IPS DF 19.7 (cell line): ENCODE measurements around the gene PRMT1.

Experiments used
- DNase-seq: peaks from one replicate; pipeline ENCODE4 v3.0.0-alpha.2; 2013; ENCODE audit warnings: low read depth, low spot score

The PRMT1 gene

DNA sequence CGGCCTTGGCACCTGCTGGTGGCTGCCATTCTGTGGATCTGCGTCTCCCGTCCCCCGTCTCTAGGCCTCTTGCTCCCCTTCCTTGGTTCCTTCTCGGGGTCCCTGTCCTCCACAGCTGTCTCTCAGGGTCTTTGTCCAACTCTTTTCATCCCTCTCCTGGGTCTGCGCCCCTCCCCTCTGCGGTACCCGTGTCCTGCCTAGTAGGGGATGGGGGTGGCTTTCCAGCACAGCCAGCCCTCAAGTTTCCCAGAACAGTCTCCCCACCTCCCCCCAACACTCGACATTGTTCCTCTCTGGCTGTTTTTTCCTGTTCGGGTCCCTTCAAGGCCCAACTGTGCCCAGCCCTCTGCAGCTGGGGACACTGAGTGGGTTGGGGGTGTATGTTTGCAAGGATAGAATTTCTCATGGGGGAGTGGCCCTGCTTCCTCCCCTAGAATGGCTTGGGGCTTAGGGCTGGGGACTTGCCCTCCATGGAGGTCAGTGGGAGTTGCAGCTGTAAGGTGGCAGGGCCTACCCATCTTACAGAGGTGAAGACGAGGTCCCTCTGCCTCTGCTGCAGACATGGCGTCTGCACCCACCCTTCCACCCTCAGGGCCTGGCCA is 11.6 kb downstream of the PRMT1 start:
- no peak for DNase-seq

DNA sequence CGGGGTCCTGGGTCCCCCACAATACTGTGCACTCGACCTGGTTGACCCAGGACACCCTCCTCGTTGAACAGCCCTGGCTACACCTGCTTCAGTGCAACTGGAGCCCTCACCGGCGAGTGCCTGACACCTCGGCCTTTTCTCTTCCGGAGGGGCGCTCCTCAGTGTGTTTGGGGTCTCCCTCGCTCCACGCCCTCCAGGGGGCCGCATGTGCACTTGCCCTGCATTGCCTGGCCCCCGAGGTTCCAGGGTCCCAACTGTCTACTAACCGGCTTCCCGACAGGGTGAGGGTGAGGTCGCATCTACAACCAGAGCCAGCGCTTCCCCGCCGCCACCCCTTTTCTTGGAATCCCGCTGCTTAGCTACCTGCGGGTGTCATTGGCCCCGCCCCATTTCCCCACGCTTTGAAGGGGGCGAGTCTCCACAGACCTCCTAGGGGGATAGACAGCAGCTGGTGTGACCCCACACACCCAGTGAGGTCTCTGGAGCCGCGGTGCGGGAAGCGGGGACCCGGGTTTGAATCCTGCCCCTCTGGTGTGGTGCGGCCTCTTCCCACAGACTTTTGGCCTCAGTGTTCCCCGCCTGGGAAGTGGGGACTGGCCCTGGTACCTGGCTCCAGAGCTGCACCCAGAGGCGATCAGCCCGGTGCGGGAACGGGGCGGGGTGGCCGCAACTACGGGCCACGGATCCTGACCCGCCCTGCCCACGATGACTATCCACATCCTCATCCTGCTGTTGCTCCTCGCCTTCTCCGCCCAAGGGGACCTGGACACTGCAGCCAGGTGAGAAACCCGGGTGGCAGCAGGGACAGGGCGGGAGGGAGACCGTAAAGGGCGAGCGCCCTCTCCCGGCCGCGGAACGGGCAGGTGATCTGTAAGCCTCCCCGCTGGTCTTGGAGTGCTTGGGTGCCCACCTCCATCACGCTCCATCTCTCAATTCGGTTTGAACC is 12.3 kb downstream of the PRMT1 start, which contains the start of gene ADM5:
Gene ADM5 (plus strand): TSS at position 462 of the 946 bp plus-strand sequence. CDS start 244 bp downstream, at position 706.
- DNase-seq, result no peak

- no peak for DNase-seq
These were observed 13.1 kb downstream of the PRMT1 start for GRCh38 chr19:49690079-49690655.

GRCh38 chr19:49690656-49691242 is 13.7 kb downstream of the PRMT1 start, which contains the start of gene CPT1C:
Gene CPT1C, plus strand, starts transcription at chr19:49691116. Its CDS starts 1,137 bp downstream, at chr19:49692253.
- DNase-seq, result peak; percentile 75

GRCh38 chr19:49691243-49692146 is 14.4 kb downstream of the PRMT1 start:
- DNase-seq, result no peak

DNA sequence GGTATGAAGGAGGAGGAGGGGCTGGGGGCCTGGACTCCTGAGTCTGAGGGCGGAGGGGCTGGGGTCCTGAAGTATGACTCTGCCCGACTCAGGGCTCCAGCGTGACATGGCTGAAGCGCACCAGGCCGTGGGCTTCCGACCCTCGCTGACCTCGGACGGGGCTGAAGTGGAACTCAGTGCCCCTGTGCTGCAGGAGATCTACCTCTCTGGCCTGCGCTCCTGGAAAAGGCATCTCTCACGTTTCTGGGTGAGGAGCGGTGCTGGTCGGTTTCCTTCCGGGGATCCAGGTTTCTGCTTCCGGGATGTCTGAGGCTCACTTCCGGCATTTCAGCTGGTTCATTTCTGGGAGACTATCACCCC is 15.1 kb downstream of the PRMT1 start:
- DNase-seq, result no peak

DNA sequence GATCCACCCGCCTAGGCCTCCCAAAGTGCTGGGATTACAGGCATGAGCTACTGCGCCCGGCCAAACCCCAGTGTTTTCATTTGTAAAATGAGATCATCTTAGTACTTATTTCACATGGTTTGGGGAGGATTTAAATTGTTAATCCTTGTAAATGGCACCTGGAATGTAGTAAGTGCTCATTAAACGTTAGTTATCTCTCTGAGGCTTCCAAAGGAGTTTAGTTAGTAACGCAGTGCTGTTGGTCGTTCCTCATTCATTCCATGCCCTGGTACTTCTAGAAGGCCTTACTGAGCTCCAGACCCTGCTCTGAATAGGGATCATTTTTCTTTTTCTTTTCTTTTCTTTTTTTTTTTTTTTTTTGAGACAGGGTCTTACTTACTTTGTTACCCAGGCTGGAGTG is 19.0 kb downstream of the PRMT1 start:
- no peak for DNase-seq

DNA sequence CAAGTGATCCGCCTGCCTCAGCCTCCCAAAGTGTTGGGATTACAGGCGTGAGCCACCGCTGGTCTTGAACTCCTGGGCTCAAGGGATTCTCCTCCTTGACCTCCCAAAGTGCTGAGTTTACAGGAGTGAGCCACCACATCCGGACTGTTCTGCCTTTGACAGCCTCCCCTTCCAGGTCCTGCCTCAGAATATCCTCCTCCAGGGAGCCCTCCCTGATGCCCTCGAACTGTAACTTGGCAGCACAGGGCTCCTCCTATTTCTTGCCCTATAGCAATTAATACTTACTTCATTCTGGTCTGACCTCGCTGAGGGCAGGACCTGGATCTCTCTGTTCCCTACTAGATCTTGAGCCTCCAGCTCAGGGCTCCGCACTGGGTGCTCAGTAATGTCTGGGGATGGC is 19.8 kb downstream of the PRMT1 start:
- DNase-seq, result no peak

DNA sequence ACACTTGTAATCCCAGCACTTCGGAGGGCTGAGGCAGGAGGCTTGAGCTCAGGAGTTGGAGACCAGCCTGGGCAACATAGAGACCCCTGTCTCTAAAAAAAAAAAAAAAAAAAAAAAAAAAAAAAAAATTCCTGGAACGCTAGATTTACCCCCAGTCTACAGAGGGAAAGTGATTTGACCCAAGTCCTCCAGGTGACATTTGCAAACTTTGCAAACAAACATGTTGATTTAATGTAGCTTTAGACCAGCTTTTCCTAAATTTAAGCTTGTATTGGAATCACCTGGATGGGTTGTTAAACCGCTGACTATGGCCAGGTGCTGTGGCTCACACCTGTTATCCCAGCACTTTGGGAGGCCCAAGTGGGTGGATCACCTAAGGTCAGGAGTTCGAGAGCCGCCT is 22.3 kb downstream of the PRMT1 start:
- DNase-seq, result no peak

DNA sequence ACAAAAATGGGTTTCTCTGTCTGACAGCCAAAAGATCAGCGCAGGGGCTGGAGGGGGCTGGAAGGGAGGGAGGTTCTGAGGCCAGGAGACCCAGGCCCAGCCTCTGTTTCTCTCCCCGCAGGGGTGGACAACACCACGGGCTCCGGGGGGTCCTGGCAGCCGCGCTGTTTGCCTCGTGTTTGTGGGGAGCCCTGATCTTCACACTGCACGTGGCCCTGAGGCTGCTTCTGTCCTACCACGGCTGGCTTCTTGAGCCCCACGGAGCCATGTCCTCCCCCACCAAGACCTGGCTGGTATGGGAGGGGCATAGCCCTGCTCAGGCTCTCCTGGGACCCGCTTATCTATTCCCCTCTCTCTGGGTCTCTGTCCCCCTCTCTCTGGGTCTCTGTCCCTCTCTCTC is 23.5 kb downstream of the PRMT1 start:
- DNase-seq, result no peak

- no peak for DNase-seq
These were observed 24.3 kb downstream of the PRMT1 start for GRCh38 chr19:49701271-49701786.

GRCh38 chr19:49704888-49705642 is 28.0 kb downstream of the PRMT1 start:
- DNase-seq, result no peak

- DNase-seq, result no peak
These were observed 28.8 kb downstream of the PRMT1 start for GRCh38 chr19:49705919-49706318.

GRCh38 chr19:49710372-49710951 is 33.4 kb downstream of the PRMT1 start:
- DNase-seq, result no peak

GRCh38 chr19:49712397-49712859 is 35.4 kb downstream of the PRMT1 start:
- DNase-seq, result peak; percentile 35

DNA sequence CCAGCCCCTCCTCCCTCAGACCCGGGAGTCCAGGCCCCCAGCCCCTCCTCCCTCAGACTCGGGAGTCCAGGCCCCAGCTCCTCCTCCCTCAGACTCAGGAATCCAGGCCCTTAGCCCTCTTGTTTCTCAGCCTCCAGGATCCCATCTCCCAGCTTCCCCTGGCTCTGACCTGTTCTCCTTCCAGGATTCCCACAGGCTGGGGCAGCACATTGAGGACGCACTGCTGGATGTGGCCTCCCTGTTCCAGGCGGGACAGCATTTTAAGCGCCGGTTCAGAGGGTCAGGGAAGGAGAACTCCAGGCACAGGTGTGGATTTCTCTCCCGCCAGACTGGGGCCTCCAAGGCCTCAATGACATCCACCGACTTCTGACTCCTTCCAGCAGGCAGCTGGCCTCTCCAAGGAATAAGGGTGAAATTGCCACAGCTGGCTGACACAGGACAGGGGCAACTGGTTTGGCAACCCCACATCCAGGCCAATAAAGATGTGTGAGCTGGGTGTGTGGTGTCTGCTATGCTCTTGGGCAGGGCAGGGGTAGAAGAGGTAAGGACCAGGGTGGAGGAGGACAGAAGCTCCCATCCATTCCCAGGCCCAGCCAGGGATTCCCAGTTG is 36.3 kb downstream of the PRMT1 start:
- no peak for DNase-seq

- no peak for DNase-seq
These were observed 39.1 kb downstream of the PRMT1 start for GRCh38 chr19:49716154-49716553.

- no peak for DNase-seq
These were observed 41.4 kb downstream of the PRMT1 start for GRCh38 chr19:49718511-49718910.

GRCh38 chr19:49718991-49719390 is 41.9 kb downstream of the PRMT1 start:
- DNase-seq, result no peak
